Keratinocyte (primary cell): ENCODE measurements around the gene TEKTIP1. TPM values are rescaled to one million over a fixed set of nuclear protein-coding genes. Genes with fewer than 3 reads are reported as not detected.

Source experiments
- DNase-seq: peaks from one replicate; pipeline ENCODE4 v3.0.0-alpha.2; 2011; ENCODE audit warnings: low read depth, missing footprints, low spot score
- FAIRE-seq: peaks from 2 replicates; lab custom pipeline; 2011; peaks lifted over from hg19 to GRCh38; lab: Jason Lieb, UNC
- H2AFZ ChIP-seq: 2 replicates; pipeline ENCODE4 v1.6.0; 2012; ENCODE audit warnings: low read length, control low read depth, inconsistent platforms; ENCODE audit not compliant: control insufficient read depth
- H3K27ac ChIP-seq: 2 replicates; pipeline ENCODE4 v1.5.1; 2011; ENCODE audit warnings: low read length; ENCODE audit not compliant: control insufficient read depth, insufficient read depth
- H3K27me3 ChIP-seq: 3 replicates; pipeline ENCODE4 v1.6.0; 2011; ENCODE audit warnings: low read length; ENCODE audit not compliant: control insufficient read depth, insufficient read depth; ENCODE audit errors: extremely low read depth
- H3K36me3 ChIP-seq, 2 experiments: 2 replicates in 1 of 2; 3 replicates in 1 of 2; pipeline ENCODE4 v1.5.1; 2011; ENCODE audit warnings: low read length in 2 of 2, mild to moderate bottlenecking in 1 of 2; ENCODE audit not compliant: control insufficient read depth in 2 of 2, insufficient read depth in 2 of 2; ENCODE audit errors: extremely low read depth in 1 of 2
- H3K4me1 ChIP-seq: 3 replicates; pipeline ENCODE4 v1.5.1; 2011; ENCODE audit warnings: low read length; ENCODE audit not compliant: control insufficient read depth, insufficient read depth; ENCODE audit errors: extremely low read depth
- H3K4me2 ChIP-seq: 3 replicates; pipeline ENCODE4 v1.6.0; 2011; ENCODE audit warnings: low read depth, low read length; ENCODE audit not compliant: control insufficient read depth, insufficient read depth; ENCODE audit errors: extremely low read depth
- H3K4me3 ChIP-seq, 3 experiments: fragments of 200-600 bp in 1 of 3; sonication (generic) in 1 of 3; 2 replicates in 2 of 3; 3 replicates in 1 of 3; pipeline ENCODE4 v1.5.1; 2011 to 2016; ENCODE audit warnings: low read length in 3 of 3, mild to moderate bottlenecking in 3 of 3, control low read depth in 2 of 3, inconsistent platforms in 1 of 3, low read depth in 1 of 3, mixed read lengths in 1 of 3, mixed run types in 1 of 3, moderate library complexity in 1 of 3; ENCODE audit not compliant: control insufficient read depth in 2 of 3, insufficient read depth in 2 of 3; ENCODE audit errors: extremely low read depth in 1 of 3
- H3K79me2 ChIP-seq: 2 replicates; pipeline ENCODE4 v1.6.0; 2012; ENCODE audit warnings: low read length; ENCODE audit not compliant: control insufficient read depth, insufficient read depth
- H3K9ac ChIP-seq: 3 replicates; pipeline ENCODE4 v1.6.0; 2011; ENCODE audit warnings: low read length; ENCODE audit not compliant: control insufficient read depth, insufficient read depth; ENCODE audit errors: extremely low read depth
- H3K9me1 ChIP-seq: 3 replicates; pipeline ENCODE4 v1.6.0; 2011; ENCODE audit warnings: low read length; ENCODE audit not compliant: control insufficient read depth, insufficient read depth; ENCODE audit errors: extremely low read depth
- H3K9me3 ChIP-seq: 2 replicates; pipeline ENCODE4 v1.5.1; 2012; ENCODE audit warnings: low read depth, low read length; ENCODE audit not compliant: control insufficient read depth
- H4K20me1 ChIP-seq: 3 replicates; pipeline ENCODE4 v1.6.0; 2011; ENCODE audit warnings: low read length; ENCODE audit not compliant: control insufficient read depth, insufficient read depth; ENCODE audit errors: extremely low read depth
- EZH2 ChIP-seq: IDR thresholded peaks from one replicate; pipeline ENCODE4 v1.6.1; 2012; ENCODE audit warnings: inconsistent platforms, mild to moderate bottlenecking, low read length, moderate library complexity
- dilution Hi-C: fragments of 300-500 bp; cut with MboI; formaldehyde crosslinking; loops from one replicate; pipeline ENCODE4 v1.7.0; 2020; ENCODE audit warnings: low sequenced_read_pairs; ENCODE audit not compliant: extremely low pct_ligation_motif_present
- polyA plus RNA-seq, 5 experiments: library from polyadenylated mRNA; depleted of rRNA in 3 of 5; stranded (reverse) in 3 of 5; stranded (forward) in 1 of 5; unstranded in 1 of 5; fragments of >200 nt; gene quantifications; 1 replicate in 1 of 5; 2 replicates in 3 of 5; 3 replicates in 1 of 5; pipeline versions ENCODE4 v1.2.1 to v1.2.3, GENCODE V29; 2011 to 2012; ENCODE audit warnings: missing spikeins in 2 of 5, low read depth in 1 of 5, low replicate concordance in 1 of 5
- small RNA-seq, 3 experiments: library from RNA; depleted of rRNA; stranded (forward); fragments of <200 nt; gene quantifications; one replicate each; pipeline ENCODE3, GENCODE V24; 2012; ENCODE audit warnings: low read depth in 3 of 3, low replicate concordance in 1 of 3; ENCODE audit not compliant: insufficient read length in 3 of 3
- TF ChIP-seq, protein P1 (sequence below), 3 experiments: IDR thresholded peaks in 1 of 3; conservative IDR thresholded peaks in 1 of 3; optimal IDR thresholded peaks in 1 of 3; 2 replicates in 2 of 3; 3 replicates in 1 of 3; pipeline versions ENCODE3 to v1.5.1; 2011; ENCODE audit warnings: low read length in 3 of 3, mild to moderate bottlenecking in 3 of 3, moderate library complexity in 2 of 3, control low read depth in 1 of 3, inconsistent platforms in 1 of 3; ENCODE audit not compliant: insufficient read depth in 2 of 3; ENCODE audit errors: extremely low read depth in 1 of 3

TEKTIP1 gene
- polyA plus RNA-seq, 1 donor (not counting 4 experiments of a cell fraction or from before 2014, with no cell fraction given), result not detected

GRCh38 chr19:3593156-3593555 is 54.2 kb downstream of the TEKTIP1 start:
- DNase-seq (no peak), FAIRE-seq (no peak)
- Histone ChIP-seq H2AFZ (no peak overlapping the region), H3K9me1 (no peaks in the 10 kb centered on the region), H3K4me3 (no peak overlapping the region), H4K20me1 (no peaks in the 10 kb centered on the region), H3K4me2 (no peak overlapping the region), H3K79me2 (no peaks in the 10 kb centered on the region), H3K27ac (no peak overlapping the region), H3K9me3 (no peaks in the 10 kb centered on the region), H3K36me3 (no peaks in the 10 kb centered on the region), H3K4me1 (no peaks in the 10 kb centered on the region), H3K9ac (no peak overlapping the region), H3K27me3 (peaks cover 14% of the 10 kb centered on the region)
- TF ChIP-seq EZH2, result no peak
- TF ChIP-seq, protein P1, sequence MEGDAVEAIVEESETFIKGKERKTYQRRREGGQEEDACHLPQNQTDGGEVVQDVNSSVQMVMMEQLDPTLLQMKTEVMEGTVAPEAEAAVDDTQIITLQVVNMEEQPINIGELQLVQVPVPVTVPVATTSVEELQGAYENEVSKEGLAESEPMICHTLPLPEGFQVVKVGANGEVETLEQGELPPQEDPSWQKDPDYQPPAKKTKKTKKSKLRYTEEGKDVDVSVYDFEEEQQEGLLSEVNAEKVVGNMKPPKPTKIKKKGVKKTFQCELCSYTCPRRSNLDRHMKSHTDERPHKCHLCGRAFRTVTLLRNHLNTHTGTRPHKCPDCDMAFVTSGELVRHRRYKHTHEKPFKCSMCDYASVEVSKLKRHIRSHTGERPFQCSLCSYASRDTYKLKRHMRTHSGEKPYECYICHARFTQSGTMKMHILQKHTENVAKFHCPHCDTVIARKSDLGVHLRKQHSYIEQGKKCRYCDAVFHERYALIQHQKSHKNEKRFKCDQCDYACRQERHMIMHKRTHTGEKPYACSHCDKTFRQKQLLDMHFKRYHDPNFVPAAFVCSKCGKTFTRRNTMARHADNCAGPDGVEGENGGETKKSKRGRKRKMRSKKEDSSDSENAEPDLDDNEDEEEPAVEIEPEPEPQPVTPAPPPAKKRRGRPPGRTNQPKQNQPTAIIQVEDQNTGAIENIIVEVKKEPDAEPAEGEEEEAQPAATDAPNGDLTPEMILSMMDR (optimal IDR thresholded peaks at IDR 0.05 in 1 of 3, IDR thresholded peaks at IDR 0.05 in 1 of 3, conservative IDR thresholded peaks at IDR 0.05 in 1 of 3; ENCODE audit: extremely low read depth in 1 of 3, insufficient read depth in 2 of 3, low read length in 3 of 3), result no peak
- dilution Hi-C loops, result no loop called here

Small RNA genes within 50 kb of the gene (small RNA-seq; reads per million reads assigned to genes)
- gene AC005786.1, result 0 reads per million in 3 experiments
- gene RF00212, result 0 to 0.50 (median 0) reads per million in 3 experiments

Other genes with a start within 250 kb of the TEKTIP1 start
- gene NFIC, start 172.6 kb upstream of the TEKTIP1 start, polyA plus RNA-seq, result 1.8 to 7.6 TPM (median 2.4 TPM) in 3 replicates
- not detected in 3 replicates for gene SMIM24, start 58.6 kb upstream of the TEKTIP1 start, polyA plus RNA-seq
- gene SMIM44, start 55.7 kb upstream of the TEKTIP1 start, polyA plus RNA-seq, result not detected in 3 replicates
- gene DOHH, start 38.5 kb upstream of the TEKTIP1 start, polyA plus RNA-seq, result 4.2 to 7.4 TPM (median 6.2 TPM) in 3 replicates
- gene FZR1, start 32.9 kb upstream of the TEKTIP1 start, polyA plus RNA-seq, result 23.3 to 28.1 TPM (median 26.3 TPM) in 3 replicates
- gene MFSD12, start 18.4 kb downstream of the TEKTIP1 start, polyA plus RNA-seq, result 30.0 to 44.7 TPM (median 34.8 TPM) in 3 replicates
- gene HMG20B, start 33.8 kb downstream of the TEKTIP1 start, polyA plus RNA-seq, result 27.9 to 38.3 TPM (median 27.9 TPM) in 3 replicates
- gene GIPC3, start 46.3 kb downstream of the TEKTIP1 start, polyA plus RNA-seq, result not detected in 3 replicates
- gene TBXA2R, start 67.7 kb downstream of the TEKTIP1 start, polyA plus RNA-seq, result not detected in 3 replicates
- gene CACTIN, start 87.6 kb downstream of the TEKTIP1 start, polyA plus RNA-seq, result 10.8 to 15.0 TPM (median 11.1 TPM) in 3 replicates
- 3.6 to 8.2 TPM (median 3.8 TPM) in 3 replicates for gene PIP5K1C, start 161.3 kb downstream of the TEKTIP1 start, polyA plus RNA-seq
- 0.02 to 0.08 TPM in 2 of 3 replicates, not detected in the other for gene TJP3, start 169.2 kb downstream of the TEKTIP1 start, polyA plus RNA-seq
- gene APBA3, start 222.5 kb downstream of the TEKTIP1 start, polyA plus RNA-seq, result 5.6 to 14.0 TPM (median 6.7 TPM) in 3 replicates
- 27.0 to 35.6 TPM (median 30.0 TPM) in 3 replicates for gene MRPL54, start 223.5 kb downstream of the TEKTIP1 start, polyA plus RNA-seq
- not detected in 3 replicates for gene RAX2, start 233.1 kb downstream of the TEKTIP1 start, polyA plus RNA-seq
- 0.05 to 0.27 TPM (median 0.16 TPM) in 3 replicates for gene MATK, start 247.2 kb downstream of the TEKTIP1 start, polyA plus RNA-seq